ENCODE measurements around the gene KRT78.
"Not testable (repeated sequence)": the region's sequence is repeated elsewhere in the genome, so short reads cannot be mapped to it uniquely, and the experiment has no call there.

Gene KRT78

DNA sequence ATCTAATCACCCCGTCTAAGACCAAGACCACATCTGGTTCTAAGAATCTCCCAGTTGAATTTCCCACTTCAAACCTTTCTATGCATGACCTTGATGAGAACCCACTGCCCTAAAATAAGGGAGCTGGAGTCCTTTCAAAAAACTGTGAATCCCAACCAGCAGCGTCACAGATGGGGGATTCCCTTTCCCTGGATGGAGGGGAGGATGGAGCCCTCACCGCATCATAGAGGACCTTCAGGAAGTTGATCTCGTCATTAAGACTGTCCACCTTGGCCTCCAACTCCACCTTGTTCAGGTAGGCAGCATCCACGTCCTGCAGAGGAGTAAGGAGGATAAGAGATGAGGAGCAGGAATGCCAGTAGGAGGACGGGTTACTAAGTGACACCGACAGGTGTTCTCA is 39.6 kb downstream of the KRT78 start:
- no peak for DNase-seq

GRCh38 chr12:52808573-52809160 is 40.1 kb downstream of the KRT78 start:
- no peak for DNase-seq

DNA sequence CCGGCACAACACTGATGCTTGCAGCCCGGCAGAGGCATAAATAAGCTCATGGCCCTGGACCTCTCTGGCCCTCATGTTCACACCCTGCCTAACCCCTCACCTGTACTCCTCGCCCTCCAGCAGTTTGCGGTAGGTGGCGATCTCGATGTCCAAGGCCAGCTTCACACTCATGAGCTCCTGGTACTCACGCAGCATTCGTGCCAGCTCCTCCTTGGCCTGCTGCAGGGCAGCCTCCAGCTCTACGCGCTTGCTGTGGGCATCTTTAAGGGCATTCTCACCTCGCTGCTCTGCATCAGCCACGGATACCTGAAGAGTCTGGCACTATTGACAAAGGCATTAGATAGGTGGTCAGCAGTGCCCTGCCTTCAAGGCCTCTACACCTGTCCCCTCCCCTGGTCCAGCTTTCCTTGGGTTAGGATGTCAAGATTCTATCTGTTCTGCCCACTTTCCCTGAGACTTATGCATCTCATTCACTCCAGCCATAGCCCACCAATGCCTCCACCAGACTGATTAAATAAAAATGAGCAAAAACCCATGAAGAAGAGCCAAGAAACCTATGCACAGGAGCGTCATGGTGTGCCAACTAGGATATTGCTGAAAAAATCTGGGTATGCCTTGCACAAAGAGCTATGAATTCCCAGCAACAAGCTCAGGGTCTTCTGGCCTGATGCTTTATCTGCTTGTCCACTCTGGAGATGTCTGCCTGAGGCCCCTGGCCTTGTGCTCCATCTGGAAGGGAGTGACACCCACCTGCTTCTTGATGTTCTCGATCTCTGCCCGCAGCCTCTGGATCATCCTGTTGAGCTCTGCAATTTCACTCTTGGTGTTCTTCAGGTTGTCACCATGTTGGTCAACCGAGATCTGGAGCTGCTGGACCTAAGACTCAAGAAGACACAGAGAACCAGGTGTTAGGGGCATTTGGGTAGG is 41.0 kb downstream of the KRT78 start:
- no peak for DNase-seq

- no peak for DNase-seq
Observed at GRCh38 chr12:52806821-52807543, 41.8 kb downstream of the KRT78 start.

- no peak for DNase-seq
Observed at GRCh38 chr12:52806169-52806811, 42.5 kb downstream of the KRT78 start.

DNA sequence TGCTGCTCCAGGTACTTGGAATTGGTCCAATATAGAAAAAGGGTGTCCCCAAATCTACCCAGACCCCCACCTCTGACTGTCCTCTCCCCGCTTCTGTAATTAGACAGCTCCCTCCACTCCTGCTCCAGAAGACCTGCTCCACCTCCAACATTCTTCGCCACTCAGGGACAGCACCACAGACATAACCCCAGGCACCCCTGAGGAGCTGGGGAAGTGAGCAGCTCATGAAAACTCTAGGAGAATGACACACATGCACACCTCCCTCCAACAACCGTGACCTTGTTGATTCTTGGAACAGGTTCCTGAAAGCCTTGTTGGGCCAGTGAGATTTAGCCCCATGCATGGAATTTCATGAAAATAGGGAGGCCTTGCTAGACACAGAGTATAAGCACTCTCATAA is 43.1 kb downstream of the KRT78 start:
- no peak for DNase-seq

- no peak for DNase-seq
Observed at GRCh38 chr12:52805000-52805399, 43.8 kb downstream of the KRT78 start.

DNA sequence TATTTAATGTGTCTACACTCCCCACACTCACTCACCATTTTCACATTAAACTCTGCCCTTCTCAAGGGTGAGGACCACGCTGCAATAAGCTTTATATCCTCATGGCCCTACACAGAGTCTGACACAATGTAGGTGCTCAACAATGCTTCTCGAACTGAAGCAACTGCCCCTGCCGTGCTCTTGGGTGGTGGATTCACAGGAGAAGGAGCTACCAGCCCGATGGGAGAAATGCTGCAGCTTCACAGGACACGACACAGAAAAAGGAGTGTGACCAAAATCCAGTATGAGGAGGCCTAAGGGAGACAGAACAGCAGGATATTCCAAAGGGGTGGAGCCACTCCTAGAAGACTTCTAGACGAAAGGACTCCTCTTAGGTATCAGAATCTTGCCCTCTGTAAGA is 46.4 kb downstream of the KRT78 start:
- no peak for DNase-seq

DNA sequence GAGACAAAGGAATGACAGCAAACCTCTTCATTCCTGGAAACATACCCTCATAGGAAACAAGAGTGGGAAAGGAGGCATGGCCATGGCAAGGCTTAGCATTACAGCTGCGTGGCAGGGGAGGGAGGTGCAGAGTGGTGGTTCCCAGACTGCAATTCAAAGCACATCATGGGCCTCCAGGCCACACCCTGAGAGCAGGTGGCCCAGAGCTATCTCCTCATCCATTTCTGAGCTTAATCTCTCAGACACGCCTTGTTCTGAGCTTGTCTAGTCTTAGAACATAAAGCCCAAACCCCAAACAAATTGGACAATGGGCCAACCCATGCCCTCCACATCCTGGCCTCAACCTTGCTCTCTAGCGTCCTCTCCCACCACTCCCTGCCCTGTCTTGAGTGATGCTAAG is 47.0 kb downstream of the KRT78 start:
- DNase-seq: no peak

GRCh38 chr12:52800259-52800917 is 48.4 kb downstream of the KRT78 start:
- DNase-seq: no peak

GRCh38 chr12:52799505-52800211 is 49.1 kb downstream of the KRT78 start:
- no peak for DNase-seq

DNA sequence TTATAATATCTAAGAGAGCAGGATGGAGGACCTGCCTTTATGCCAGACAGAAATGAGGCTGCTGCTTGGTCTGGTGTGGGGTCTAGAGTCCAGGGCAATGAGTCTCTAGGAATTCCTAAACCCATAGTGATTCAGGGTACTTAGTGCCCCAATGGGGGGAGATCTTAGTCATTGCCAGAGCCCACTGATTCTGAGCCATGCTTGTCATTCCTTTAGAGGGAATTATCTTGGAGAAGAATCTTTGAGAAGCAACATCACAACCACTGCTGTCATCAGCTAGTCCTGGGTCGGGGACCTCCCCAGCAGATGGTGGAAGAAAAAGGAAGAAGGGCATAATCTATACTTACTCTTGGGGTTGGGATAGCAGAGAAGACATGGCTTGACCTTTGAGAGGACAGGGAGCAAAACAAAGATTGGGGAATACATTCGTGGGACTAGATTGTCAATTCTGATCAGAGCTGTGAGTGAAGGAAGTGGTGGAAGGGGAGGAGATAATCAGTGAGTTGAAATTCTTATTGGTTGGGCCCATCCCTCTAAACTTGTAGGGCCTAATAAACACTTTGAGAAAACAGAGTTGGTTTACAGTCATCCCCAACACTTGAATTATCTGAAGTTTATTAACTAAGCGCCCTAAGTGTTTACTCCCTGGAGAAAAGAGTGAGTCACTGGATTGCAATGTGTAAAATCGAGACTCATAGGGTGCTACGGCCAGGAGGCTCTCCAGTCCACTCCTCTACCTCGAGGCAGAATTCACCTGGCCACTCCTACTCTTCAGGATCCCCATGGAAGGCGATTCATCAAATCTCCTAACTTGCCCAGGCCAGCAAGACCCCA is 49.9 kb downstream of the KRT78 start:
- DNase-seq: no peak

DNA sequence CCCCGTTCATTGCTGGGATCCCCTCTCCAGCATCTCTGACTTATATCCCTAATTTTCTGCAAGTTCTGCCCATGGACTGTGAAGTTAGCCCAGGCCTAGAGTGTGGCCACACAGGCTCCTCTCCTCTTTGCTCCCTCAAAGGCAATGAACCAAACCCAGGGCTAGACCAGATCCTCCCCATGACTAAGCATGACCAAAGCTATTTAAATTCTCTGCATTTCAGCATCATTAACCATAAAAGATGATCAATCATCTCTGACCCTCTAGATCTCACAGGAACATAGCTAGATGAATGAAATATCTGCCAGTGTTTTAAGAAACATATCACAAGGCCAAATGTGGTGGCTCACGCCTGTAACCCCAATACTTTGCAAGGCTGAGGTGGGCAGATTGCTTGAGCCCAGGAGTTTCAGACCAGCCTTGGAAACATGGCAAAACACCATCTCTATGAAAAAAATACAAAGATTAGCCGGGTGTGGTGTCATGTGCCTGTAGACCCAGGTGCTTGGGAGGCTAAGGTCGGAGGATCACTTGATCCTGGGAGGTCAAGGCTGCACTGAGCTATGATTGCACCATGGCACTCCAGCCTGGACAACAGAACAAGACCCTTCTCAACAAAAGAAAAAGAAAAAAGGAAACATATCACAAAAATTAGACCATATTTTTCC is 50.7 kb downstream of the KRT78 start:
- no peak for DNase-seq

- DNase-seq: no peak
Observed at GRCh38 chr12:52797529-52797894, 51.3 kb downstream of the KRT78 start.

DNA sequence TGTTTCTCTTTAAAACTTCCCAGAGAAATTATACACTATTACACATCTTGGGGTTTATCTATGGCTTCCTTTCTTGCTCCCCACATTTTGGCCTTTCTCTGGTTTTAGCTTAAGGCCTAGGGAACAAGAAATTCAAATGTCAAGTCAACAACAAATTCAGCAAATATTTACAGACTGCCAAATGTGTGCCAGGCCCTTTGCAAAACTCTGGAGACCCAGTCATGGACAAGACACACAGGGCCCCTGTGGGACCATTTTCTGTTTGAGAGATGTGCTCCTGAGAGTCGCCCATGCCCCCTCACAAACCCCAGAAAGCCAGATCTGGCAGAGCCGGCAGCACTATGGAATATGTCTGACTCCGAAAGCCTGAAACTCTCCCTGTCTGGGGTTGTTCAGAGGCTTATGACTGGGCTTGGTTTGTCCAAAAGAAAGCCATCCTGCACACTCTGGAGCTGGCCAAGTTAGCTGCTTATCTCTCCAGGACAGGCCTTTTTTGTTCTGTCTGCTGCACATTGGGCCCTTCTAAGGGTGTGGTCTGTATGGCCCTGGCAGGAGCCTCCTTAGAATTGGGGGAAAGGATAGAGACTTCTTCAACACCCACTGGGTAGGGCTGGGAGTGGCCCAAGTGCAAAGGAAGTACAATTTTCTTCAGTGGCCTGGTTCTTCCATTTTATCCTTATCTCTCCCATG is 51.8 kb downstream of the KRT78 start:
- no peak for DNase-seq

DNA sequence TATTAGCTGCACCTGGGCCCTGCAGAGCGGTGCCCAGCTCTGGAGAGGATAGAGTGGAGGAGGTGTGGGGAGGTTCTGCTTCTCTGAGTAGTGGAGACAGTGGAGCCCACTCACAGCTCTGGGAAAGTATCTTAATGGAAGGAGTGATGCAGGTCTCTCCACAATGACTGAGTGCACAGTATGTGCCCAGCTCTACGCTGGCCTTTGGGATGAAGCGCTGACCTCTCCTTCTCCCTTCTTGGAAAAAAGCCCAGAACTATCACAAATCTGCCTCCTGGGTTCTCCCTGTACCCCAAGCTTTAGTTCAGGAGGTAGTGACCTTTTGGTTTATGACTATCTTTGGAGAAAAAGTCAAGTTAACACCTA is 52.4 kb downstream of the KRT78 start:
- no peak for DNase-seq

- DNase-seq: no peak
Observed at GRCh38 chr12:52795694-52796428, 52.9 kb downstream of the KRT78 start, which contains the start of gene KRT3. Gene KRT3, minus strand, starts transcription at chr12:52796117. Its CDS starts 75 bp downstream, at chr12:52796042.

GRCh38 chr12:52795332-52795674 is 53.5 kb downstream of the KRT78 start:
- DNase-seq: not testable (repeated sequence)

All from NK-92 treated with Interleukin-12 subunit alpha and Interleukin-12 subunit beta, amount 100 ng/mL, for 24 hours (cell line).